ENCODE measurements around the gene ANKRD44.

Gene ANKRD44

GRCh38 chr2:196985511-196986183 is 324.9 kb downstream of the ANKRD44 start:
- no peak for DNase-seq (ENCODE audit: low spot score)

DNA sequence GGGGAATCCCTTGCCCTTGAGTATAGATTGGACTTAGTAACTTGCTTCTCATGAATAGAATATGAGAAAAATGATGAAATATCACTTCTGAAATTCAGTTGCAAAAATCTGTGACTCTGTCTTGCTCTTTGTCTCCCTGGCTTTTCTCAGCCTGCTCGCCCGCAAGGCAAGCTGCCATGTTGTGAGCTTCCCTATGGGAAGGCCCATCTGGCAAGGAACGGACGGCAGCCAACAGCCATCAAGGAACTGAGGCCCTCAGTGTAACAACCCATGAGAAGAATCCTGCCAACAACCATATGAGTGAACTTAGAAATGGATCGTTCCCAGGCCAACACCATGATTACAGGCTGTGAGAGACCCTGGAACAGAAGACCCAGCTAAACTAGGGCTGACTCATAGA is 325.7 kb downstream of the ANKRD44 start:
- DNase-seq (ENCODE audit: low spot score): peak; percentile 85

DNA sequence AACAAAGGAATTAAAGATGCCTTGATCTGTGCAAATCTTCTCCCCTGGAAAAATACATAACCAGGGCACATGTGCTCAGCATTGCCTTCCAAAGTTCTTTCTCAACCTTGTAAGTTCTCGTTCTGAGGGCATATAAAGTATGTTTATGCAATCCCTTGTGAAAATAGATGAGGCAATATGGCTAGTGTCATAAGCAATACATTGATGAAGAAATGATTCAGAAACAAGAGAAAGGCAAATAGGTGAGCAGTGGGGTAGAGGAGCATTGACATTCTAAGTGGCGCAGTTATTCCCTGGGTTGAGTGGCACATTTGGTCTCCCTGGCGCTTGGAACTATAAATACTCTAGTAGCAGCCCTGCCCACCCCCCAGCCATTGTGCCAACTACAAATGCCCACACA is 326.6 kb downstream of the ANKRD44 start:
- peak; percentile 40 for DNase-seq (ENCODE audit: low spot score)

DNA sequence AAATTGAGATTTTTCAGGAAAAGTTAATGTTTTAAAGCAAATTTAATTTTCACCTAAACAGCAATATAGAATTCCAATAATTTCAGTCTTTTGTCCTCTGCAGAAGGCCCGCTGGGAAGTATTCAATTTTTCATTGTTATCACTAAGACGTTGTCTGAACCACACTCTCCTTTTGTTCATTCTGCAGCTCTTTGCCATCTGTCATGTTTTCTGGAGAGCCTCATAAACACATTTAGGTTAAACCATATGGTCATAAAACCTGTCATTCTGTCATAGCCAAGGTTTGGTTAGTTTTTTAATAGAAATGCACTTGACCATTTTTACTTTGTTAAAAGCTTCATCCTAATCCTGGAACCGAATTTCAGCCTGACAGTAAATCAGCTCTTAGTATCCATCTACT is 330.1 kb downstream of the ANKRD44 start:
- DNase-seq (ENCODE audit: low spot score): peak; percentile 95

DNA sequence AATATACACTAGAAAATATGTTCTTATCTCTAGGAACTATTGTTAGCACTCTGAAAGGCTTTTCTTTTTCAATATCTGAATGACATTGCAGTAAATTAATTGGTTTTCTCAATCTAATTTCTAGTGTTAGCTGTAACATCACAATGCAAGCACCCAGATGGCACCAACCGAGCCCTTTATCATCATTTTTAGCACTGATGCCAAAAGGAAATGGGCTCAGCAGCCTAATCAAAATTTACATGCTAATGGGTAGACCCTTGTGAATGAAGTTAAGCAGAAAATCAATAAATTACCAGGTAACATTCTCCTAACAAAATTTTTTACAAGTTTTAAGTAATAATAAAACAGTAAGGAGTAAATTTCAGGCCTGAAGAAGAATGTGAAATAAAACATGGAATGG is 330.6 kb downstream of the ANKRD44 start:
- peak; percentile 59 for DNase-seq (ENCODE audit: low spot score)

- no peak for DNase-seq (ENCODE audit: low spot score)
These were observed 333.1 kb downstream of the ANKRD44 start for GRCh38 chr2:196977507-196977906.

GRCh38 chr2:196974970-196975369 is 335.6 kb downstream of the ANKRD44 start:
- DNase-seq (ENCODE audit: low spot score): no peak

GRCh38 chr2:196971574-196972279 is 338.9 kb downstream of the ANKRD44 start:
- DNase-seq (ENCODE audit: low spot score): no peak

DNA sequence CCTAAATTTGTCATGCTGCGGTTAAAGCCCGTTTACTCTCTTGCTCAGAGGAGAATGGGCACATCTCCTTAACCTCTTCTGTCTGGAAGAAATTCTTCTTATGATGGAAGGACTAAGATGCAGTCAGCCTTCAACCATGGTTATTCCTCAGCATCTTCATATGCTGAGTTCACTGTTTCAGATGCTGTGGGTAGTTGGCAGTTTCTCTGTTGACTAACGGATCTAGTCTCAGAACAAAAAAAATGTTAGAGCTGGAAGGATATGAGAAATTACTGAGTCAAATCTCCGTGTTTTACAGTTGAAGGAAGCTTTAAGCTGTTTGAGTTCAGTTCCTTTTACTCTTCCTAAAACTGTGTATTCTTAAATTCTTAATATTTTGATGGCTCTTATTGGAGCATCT is 340.5 kb downstream of the ANKRD44 start:
- DNase-seq (ENCODE audit: low spot score): no peak

GRCh38 chr2:196968516-196968915 is 342.1 kb downstream of the ANKRD44 start:
- no peak for DNase-seq (ENCODE audit: low spot score)

- DNase-seq (ENCODE audit: low spot score): no peak
These were observed 342.8 kb downstream of the ANKRD44 start for GRCh38 chr2:196967775-196968174.

- DNase-seq (ENCODE audit: low spot score): no peak
These were observed 343.5 kb downstream of the ANKRD44 start for GRCh38 chr2:196967116-196967515.

DNA sequence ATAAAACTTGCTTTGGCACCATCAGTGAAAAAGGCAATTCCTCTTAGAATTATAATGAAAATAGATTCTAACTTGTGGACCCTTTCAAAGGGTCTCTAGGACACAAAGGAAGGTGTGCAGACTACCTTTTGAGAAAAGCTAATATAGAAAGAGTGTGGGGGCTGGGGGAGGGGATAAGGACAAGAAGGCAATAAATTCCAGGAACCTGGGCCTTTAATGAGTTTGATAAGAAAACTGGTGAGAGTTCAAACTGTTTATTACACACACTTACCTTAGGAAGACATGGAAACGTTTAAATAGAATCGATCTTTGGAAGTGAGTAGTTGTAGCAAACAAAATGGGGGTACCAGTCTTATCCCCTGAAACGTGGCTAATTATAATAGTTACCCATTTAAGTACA is 344.5 kb downstream of the ANKRD44 start:
- DNase-seq (ENCODE audit: low spot score): no peak

DNA sequence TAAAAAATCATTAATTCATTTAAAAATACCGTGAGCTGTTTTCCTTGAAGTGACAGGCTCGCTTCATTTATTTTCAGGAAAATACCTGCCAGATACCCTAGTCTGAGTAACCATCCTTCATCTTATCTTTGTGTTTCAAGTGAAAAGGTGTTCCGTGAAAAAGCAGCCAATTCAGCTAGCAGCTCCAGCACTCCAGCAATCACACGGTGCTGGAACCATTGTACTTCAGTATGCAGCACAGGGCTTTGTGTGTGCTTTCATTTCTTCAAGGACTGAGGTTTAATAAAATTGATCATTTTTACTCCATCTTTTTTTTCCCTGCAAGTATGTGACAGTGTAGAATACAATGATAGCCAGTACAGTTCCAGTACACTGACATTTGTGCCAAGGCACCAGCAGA is 344.9 kb downstream of the ANKRD44 start:
- no peak for DNase-seq (ENCODE audit: low spot score)

GRCh38 chr2:196963961-196964360 is 346.6 kb downstream of the ANKRD44 start:
- DNase-seq (ENCODE audit: low spot score): no peak

DNA sequence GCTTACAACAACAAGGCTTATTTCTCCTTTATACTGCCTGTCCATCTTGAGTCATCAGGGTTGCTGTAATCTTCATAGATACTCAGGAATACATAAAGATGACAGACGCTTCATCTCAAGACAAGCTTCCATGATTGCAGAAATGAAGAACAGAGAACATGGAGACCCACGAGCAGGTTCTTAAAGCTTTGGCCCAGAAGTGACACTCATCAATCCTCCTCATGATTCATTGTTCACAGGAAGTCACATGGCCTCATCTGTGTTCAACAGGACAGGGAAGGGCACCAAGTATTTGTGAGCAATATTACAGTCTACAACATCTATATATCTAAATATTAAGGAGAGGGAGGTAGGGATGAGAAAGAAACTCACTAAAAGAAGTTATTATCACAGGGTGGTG is 347.5 kb downstream of the ANKRD44 start:
- DNase-seq (ENCODE audit: low spot score): no peak

DNA sequence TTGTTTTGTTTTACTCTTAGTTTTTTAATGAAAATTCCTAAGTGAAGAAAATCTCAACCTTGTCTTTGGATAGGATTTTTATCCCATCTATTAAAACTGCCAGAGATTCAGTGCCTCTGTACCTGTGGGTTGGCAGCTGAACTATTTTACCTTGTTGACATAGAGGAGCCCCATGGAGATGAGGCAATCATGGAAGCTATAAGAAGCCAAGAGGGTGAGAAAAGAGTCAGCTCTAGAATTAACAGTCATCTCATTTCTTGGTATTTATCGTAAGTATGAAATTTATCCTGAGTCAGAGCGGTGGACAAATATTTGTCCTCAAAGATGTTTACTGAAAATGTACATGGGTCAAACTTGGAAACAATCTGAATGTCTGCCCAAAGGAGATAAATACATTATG is 348.3 kb downstream of the ANKRD44 start:
- DNase-seq (ENCODE audit: low spot score): no peak

DNA sequence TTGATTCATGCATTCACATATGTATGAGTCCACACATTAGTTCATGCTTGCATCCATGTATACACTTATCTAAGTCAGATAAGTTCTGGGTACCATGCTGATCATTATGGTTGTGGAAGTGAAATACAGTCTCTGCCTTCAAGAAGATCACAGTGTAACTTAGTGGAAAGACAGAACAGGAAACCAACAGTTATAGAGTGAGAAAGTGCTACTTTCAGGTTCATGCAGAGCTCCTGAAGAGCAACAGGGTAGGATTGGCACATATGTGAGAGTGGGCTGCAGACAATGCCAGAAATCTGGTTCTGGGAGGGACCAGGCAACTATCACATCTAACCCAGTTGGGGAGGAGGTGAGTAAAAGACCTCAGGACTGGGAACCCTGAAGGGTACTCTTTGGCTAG is 348.7 kb downstream of the ANKRD44 start:
- no peak for DNase-seq (ENCODE audit: low spot score)

- DNase-seq (ENCODE audit: low spot score): no peak
These were observed 350.7 kb downstream of the ANKRD44 start for GRCh38 chr2:196959734-196960338.

DNA sequence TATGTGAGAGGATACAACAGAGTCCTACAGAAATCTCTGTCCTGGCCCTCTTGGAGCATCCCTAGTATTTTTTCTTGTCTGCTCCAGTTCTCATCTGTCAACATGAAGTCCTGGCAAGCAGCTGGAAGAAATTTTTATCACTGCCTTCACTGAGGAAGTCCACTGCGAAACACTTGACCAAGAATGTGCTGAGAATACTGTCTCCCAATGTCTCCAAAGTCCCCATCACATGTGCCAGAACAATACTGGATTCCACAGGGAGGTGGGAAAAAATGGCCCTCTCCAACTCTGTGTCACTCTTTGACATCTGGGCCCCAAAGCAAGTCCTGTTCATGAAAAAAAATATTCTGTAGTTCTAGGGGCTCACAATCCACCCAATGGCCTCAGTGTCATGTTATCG is 351.3 kb downstream of the ANKRD44 start:
- DNase-seq (ENCODE audit: low spot score): no peak

DNA sequence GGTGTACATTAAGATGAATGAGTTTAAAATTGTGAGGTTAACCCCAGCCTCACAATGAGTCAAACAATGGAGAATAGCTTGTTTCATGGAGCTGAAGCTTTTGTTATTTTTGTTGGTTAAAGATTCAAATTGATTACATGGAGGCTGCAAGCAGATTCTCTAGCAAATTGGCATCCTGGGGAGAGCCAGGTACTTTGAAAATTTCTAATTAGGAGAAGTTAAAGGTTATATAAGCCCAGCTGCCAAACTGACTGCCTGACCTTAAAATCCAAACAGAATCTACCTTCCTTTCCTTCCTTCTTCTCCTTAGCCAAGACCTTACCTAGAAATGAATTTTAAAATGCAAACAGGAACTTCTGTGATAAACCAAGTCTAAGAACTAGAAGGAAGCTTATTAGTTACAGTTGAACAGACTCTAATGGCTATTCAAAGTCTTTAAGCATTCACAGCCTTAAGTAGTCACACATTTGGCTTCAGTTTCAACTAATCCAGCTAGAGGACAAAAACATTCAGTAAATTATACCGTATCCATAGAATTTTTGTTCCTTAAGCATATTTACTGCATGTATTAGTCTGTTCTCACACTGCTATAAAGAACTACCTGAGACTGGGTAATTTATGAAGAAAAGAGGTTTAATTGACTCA is 352.6 kb downstream of the ANKRD44 start:
- DNase-seq (ENCODE audit: low spot score): no peak

GRCh38 chr2:196957442-196957841 is 353.1 kb downstream of the ANKRD44 start:
- no peak for DNase-seq (ENCODE audit: low spot score)

DNA sequence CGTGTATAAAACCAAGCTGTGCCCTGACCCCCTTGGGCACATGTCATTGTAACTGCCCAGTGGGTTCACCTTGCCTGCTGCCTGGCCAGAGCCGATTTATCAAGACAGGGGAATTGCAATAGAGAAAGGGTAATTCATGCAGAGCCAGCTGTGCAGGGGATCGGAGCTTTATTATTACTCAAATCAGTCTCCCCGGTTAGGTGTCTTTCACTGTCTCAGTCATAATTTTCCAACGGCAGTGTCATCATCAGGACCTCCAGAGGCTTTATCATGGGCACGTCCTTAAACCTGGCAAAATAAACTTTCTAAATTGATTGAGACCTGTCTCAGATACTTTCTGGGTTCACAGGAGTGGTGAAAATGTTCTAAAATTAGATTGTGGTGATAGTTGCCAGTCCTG is 354.5 kb downstream of the ANKRD44 start:
- no peak for DNase-seq (ENCODE audit: low spot score)

Data from cerebellar cortex (tissue), 1 donor.